Astrocyte (in vitro differentiated cells and primary cell): ENCODE data around the gene DBET. TPM values are rescaled to one million over a fixed set of nuclear protein-coding genes. Genes with fewer than 3 reads are reported as not detected.
"Not testable (repeated sequence)": the region's sequence is repeated elsewhere in the genome, so short reads cannot be mapped to it uniquely, and the experiment has no call there.

Experiments
- DNase-seq: peaks from one replicate; pipeline ENCODE4 v3.0.0-alpha.2; 2010; ENCODE audit warnings: low read depth
- FAIRE-seq: peaks from 2 replicates; lab custom pipeline; 2011; peaks lifted over from hg19 to GRCh38; lab: Jason Lieb, UNC
- H2AFZ ChIP-seq: 2 replicates; pipeline ENCODE4 v1.6.0; 2012; ENCODE audit warnings: low read depth, low read length, inconsistent platforms
- H3K27ac ChIP-seq: 2 replicates; pipeline ENCODE4 v1.5.1; 2011; ENCODE audit warnings: low read depth, low read length, inconsistent platforms
- H3K27me3 ChIP-seq: 2 replicates; pipeline ENCODE4 v1.6.0; 2011; ENCODE audit warnings: low read length, inconsistent platforms; ENCODE audit not compliant: insufficient read depth
- H3K36me3 ChIP-seq: 2 replicates; pipeline ENCODE4 v1.5.1; 2011; ENCODE audit warnings: low read length, inconsistent platforms; ENCODE audit not compliant: insufficient read depth
- H3K4me1 ChIP-seq: 2 replicates; pipeline ENCODE4 v1.5.1; 2011; ENCODE audit warnings: low read length, inconsistent platforms; ENCODE audit not compliant: insufficient read depth
- H3K4me2 ChIP-seq: 2 replicates; pipeline ENCODE4 v1.6.0; 2012; ENCODE audit warnings: low read length, inconsistent platforms
- H3K4me3 ChIP-seq: 2 replicates; pipeline ENCODE4 v1.5.1; 2011; ENCODE audit warnings: low read depth, mild to moderate bottlenecking, low read length, inconsistent platforms; ENCODE audit not compliant: insufficient read depth
- H3K79me2 ChIP-seq: 2 replicates; pipeline ENCODE4 v1.6.0; 2012; ENCODE audit warnings: mild to moderate bottlenecking, low read length, inconsistent platforms; ENCODE audit not compliant: insufficient read depth
- H3K9ac ChIP-seq: 2 replicates; pipeline ENCODE4 v1.6.0; 2012; ENCODE audit warnings: mild to moderate bottlenecking, low read length, inconsistent platforms
- H3K9me3 ChIP-seq: 2 replicates; pipeline ENCODE4 v1.5.1; 2012; ENCODE audit warnings: low read depth, mild to moderate bottlenecking, low read length, inconsistent platforms; ENCODE audit not compliant: insufficient read depth
- H4K20me1 ChIP-seq: 2 replicates; pipeline ENCODE4 v1.6.0; 2012; ENCODE audit warnings: low read length, inconsistent platforms; ENCODE audit not compliant: insufficient read depth
- H3K27ac Mint-ChIP-seq: one replicate; pipeline ENCODE4 v1.8.0; 2021; ENCODE audit warnings: mild to moderate bottlenecking, mixed read lengths; ENCODE audit not compliant: unreplicated experiment
- H3K27me3 Mint-ChIP-seq: one replicate; pipeline ENCODE4 v1.8.0; 2021; ENCODE audit warnings: low read depth, mixed read lengths; ENCODE audit not compliant: unreplicated experiment
- H3K36me3 Mint-ChIP-seq: one replicate; pipeline ENCODE4 v1.8.0; 2021; ENCODE audit warnings: low read depth, mixed read lengths; ENCODE audit not compliant: unreplicated experiment
- H3K4me1 Mint-ChIP-seq: one replicate; pipeline ENCODE4 v1.8.0; 2021; ENCODE audit warnings: low read depth, mixed read lengths; ENCODE audit not compliant: unreplicated experiment
- H3K4me3 Mint-ChIP-seq: one replicate; pipeline ENCODE4 v1.8.0; 2021; ENCODE audit warnings: mild to moderate bottlenecking, moderate library complexity, mixed read lengths; ENCODE audit not compliant: unreplicated experiment
- H3K9me3 Mint-ChIP-seq: one replicate; pipeline ENCODE4 v1.8.0; 2021; ENCODE audit warnings: mild to moderate bottlenecking, mixed read lengths; ENCODE audit not compliant: unreplicated experiment
- total RNA-seq: library from RNA; stranded (reverse); gene quantifications from 2 replicates; pipeline ENCODE4 v1.2.1, GENCODE V29; 2021

Gene DBET
- total RNA-seq, 1 donor from 2014 or later: not detected

GRCh38 chr4:190106191-190106590 lies 41.9 kb downstream of the DBET start:
- not testable (repeated sequence) for H3K9me3 ChIP-seq, H3K4me3 Mint-ChIP-seq, H4K20me1 ChIP-seq, DNase-seq, H3K27me3 ChIP-seq, H3K9me3 Mint-ChIP-seq, H3K9ac ChIP-seq, H3K36me3 ChIP-seq, H3K27me3 Mint-ChIP-seq, H3K4me1 Mint-ChIP-seq, H3K79me2 ChIP-seq, H3K4me1 ChIP-seq, H3K4me2 ChIP-seq, H3K27ac ChIP-seq, H3K36me3 Mint-ChIP-seq, H3K4me3 ChIP-seq, H3K27ac Mint-ChIP-seq, FAIRE-seq, H2AFZ ChIP-seq

GRCh38 chr4:190106611-190107480 lies 42.5 kb downstream of the DBET start:
- not testable (repeated sequence) for H3K9me3 Mint-ChIP-seq, H3K36me3 ChIP-seq, H3K9ac ChIP-seq, H3K4me1 Mint-ChIP-seq, H3K4me2 ChIP-seq, H3K4me3 Mint-ChIP-seq, H3K9me3 ChIP-seq, H3K36me3 Mint-ChIP-seq, H3K27ac ChIP-seq, H4K20me1 ChIP-seq, H3K27me3 ChIP-seq, H3K4me3 ChIP-seq, H3K27ac Mint-ChIP-seq, H2AFZ ChIP-seq, H3K4me1 ChIP-seq, FAIRE-seq, H3K27me3 Mint-ChIP-seq, H3K79me2 ChIP-seq
- peak; percentile 0 for DNase-seq

GRCh38 chr4:190107766-190108485 lies 43.6 kb downstream of the DBET start:
- H4K20me1 ChIP-seq, H3K27ac ChIP-seq, H3K36me3 Mint-ChIP-seq, H3K36me3 ChIP-seq, H3K27me3 ChIP-seq, H3K27me3 Mint-ChIP-seq, H3K9me3 ChIP-seq, H3K4me2 ChIP-seq, H3K27ac Mint-ChIP-seq, H3K9ac ChIP-seq, H3K4me3 Mint-ChIP-seq, FAIRE-seq, H3K79me2 ChIP-seq, H3K4me1 ChIP-seq, H3K9me3 Mint-ChIP-seq, H3K4me3 ChIP-seq, H2AFZ ChIP-seq, H3K4me1 Mint-ChIP-seq: not testable (repeated sequence)
- peak; percentile 0 for DNase-seq

GRCh38 chr4:190108756-190109155 lies 44.5 kb downstream of the DBET start:
- not testable (repeated sequence) for H3K4me2 ChIP-seq, FAIRE-seq, H3K9ac ChIP-seq, H3K79me2 ChIP-seq, H3K4me3 ChIP-seq, H3K4me1 ChIP-seq, H3K36me3 Mint-ChIP-seq, H4K20me1 ChIP-seq, H3K36me3 ChIP-seq, H3K27me3 ChIP-seq, H3K27me3 Mint-ChIP-seq, H3K27ac ChIP-seq, H3K9me3 Mint-ChIP-seq, H3K9me3 ChIP-seq, H3K4me1 Mint-ChIP-seq, H2AFZ ChIP-seq, H3K4me3 Mint-ChIP-seq, H3K27ac Mint-ChIP-seq
- peak; percentile 0 for DNase-seq

GRCh38 chr4:190109390-190110011 lies 45.2 kb downstream of the DBET start:
- not testable (repeated sequence) for H3K27me3 ChIP-seq, H3K36me3 Mint-ChIP-seq, H3K27me3 Mint-ChIP-seq, H4K20me1 ChIP-seq, H3K36me3 ChIP-seq, H3K4me1 ChIP-seq, H2AFZ ChIP-seq, H3K27ac Mint-ChIP-seq, H3K9me3 Mint-ChIP-seq, H3K4me1 Mint-ChIP-seq, H3K79me2 ChIP-seq, H3K27ac ChIP-seq, H3K9me3 ChIP-seq, H3K9ac ChIP-seq, H3K4me3 Mint-ChIP-seq, H3K4me2 ChIP-seq, FAIRE-seq, H3K4me3 ChIP-seq
- peak; percentile 0 for DNase-seq
